NT2/D1 (cell line): Measurements from ENCODE around the gene TNFRSF1B.

Experiments
- DNase-seq: peaks from one replicate; pipeline ENCODE4 v3.0.0-alpha.2; 2011; ENCODE audit warnings: low read depth, low spot score
- H3K27me3 ChIP-seq: 2 replicates; pipeline ENCODE4 v1.6.0; 2011; ENCODE audit warnings: mild to moderate bottlenecking; ENCODE audit not compliant: insufficient read length, insufficient read depth
- H3K36me3 ChIP-seq: 2 replicates; pipeline ENCODE4 v1.6.1; 2011; ENCODE audit warnings: mild to moderate bottlenecking, low read length, mixed read lengths; ENCODE audit not compliant: insufficient read depth, insufficient read length
- H3K4me1 ChIP-seq: 2 replicates; pipeline ENCODE4 v1.5.1; 2011; ENCODE audit not compliant: insufficient read depth, insufficient read length
- H3K4me3 ChIP-seq: 2 replicates; pipeline ENCODE4 v1.5.1; 2011; ENCODE audit warnings: low read depth; ENCODE audit not compliant: insufficient read length
- H3K9ac ChIP-seq: 2 replicates; pipeline ENCODE4 v1.6.0; 2011; ENCODE audit warnings: low read depth; ENCODE audit not compliant: insufficient read length
- H3K9me3 ChIP-seq: 2 replicates; pipeline ENCODE4 v1.5.1; 2011; ENCODE audit warnings: mild to moderate bottlenecking, low read length; ENCODE audit not compliant: insufficient read depth
- SUZ12 ChIP-seq: IDR thresholded peaks from 2 replicates; pipeline ENCODE4 v1.6.1; 2011; ENCODE audit not compliant: insufficient read length, insufficient read depth; ENCODE audit errors: extremely low read depth
- YY1 ChIP-seq: IDR thresholded peaks from 2 replicates; pipeline ENCODE4 v1.6.1; 2011; ENCODE audit not compliant: insufficient read length, insufficient read depth
- ZNF274 ChIP-seq: IDR thresholded peaks from 2 replicates; pipeline ENCODE4 v1.6.1; 2011; ENCODE audit warnings: mild to moderate bottlenecking, low read depth, low read length

Gene TNFRSF1B

GRCh38 chr1:12127206-12127810 is 39.5 kb upstream of the TNFRSF1B start:
- Histone ChIP-seq H3K4me1 (no peaks in the 10 kb centered on the region), H3K36me3 (peaks cover 40% of the 10 kb centered on the region), H3K27me3 (no peaks in the 10 kb centered on the region), H3K9ac (no peak overlapping the region), H3K9me3 (no peaks in the 10 kb centered on the region), H3K4me3 (no peak overlapping the region)
- TF ChIP-seq YY1 (no peak), ZNF274 (no peak), SUZ12 (no peak)
- no peak for DNase-seq

GRCh38 chr1:12128120-12128519 is 38.7 kb upstream of the TNFRSF1B start:
- H3K4me3 ChIP-seq: no peak overlapping the region
- peaks cover 41% of the 10 kb centered on the region for H3K36me3 ChIP-seq

GRCh38 chr1:12129624-12130023 is 37.2 kb upstream of the TNFRSF1B start:
- Histone ChIP-seq H3K4me3 (no peak overlapping the region), H3K9me3 (no peaks in the 10 kb centered on the region), H3K4me1 (no peaks in the 10 kb centered on the region), H3K9ac (no peak overlapping the region), H3K36me3 (peaks cover 40% of the 10 kb centered on the region), H3K27me3 (no peaks in the 10 kb centered on the region)
- DNase-seq: no peak
- no peak for TF ChIP-seq ZNF274
- TF ChIP-seq SUZ12: no peak
- TF ChIP-seq YY1: no peak

More at GRCh38 chr1:12128120-12128519, 38.7 kb upstream of the TNFRSF1B start:
- H3K27me3 ChIP-seq: no peaks in the 10 kb centered on the region
- no peaks in the 10 kb centered on the region for H3K4me1 ChIP-seq
- TF ChIP-seq SUZ12 (no peak), YY1 (no peak), ZNF274 (no peak)
- no peaks in the 10 kb centered on the region for H3K9me3 ChIP-seq
- no peak for DNase-seq
- no peak overlapping the region for H3K9ac ChIP-seq

GRCh38 chr1:12130466-12131130 is 36.2 kb upstream of the TNFRSF1B start:
- TF ChIP-seq ZNF274: no peak
- no peak for TF ChIP-seq SUZ12
- TF ChIP-seq YY1: no peak
- Histone ChIP-seq H3K4me3 (no peak overlapping the region), H3K36me3 (peaks cover 35% of the 10 kb centered on the region), H3K9me3 (no peaks in the 10 kb centered on the region), H3K27me3 (no peaks in the 10 kb centered on the region), H3K9ac (no peak overlapping the region), H3K4me1 (peaks cover 2% of the 10 kb centered on the region)
- no peak for DNase-seq

GRCh38 chr1:12132078-12132477 is 34.7 kb upstream of the TNFRSF1B start:
- peaks cover 21% of the 10 kb centered on the region for H3K36me3 ChIP-seq
- H3K4me1 ChIP-seq: peaks cover 2% of the 10 kb centered on the region
- DNase-seq: no peak
- no peak overlapping the region for H3K4me3 ChIP-seq
- no peak overlapping the region for H3K9ac ChIP-seq
- no peaks in the 10 kb centered on the region for H3K27me3 ChIP-seq
- no peaks in the 10 kb centered on the region for H3K9me3 ChIP-seq
- TF ChIP-seq YY1 (no peak), SUZ12 (no peak), ZNF274 (no peak)

- DNase-seq: no peak
- no peaks in the 10 kb centered on the region for H3K9me3 ChIP-seq
- H3K9ac ChIP-seq: no peak overlapping the region
- H3K4me3 ChIP-seq: no peak overlapping the region
- H3K36me3 ChIP-seq: peaks cover 24% of the 10 kb centered on the region
- TF ChIP-seq SUZ12 (no peak), YY1 (no peak), ZNF274 (no peak)
- H3K4me1 ChIP-seq: peaks cover 5% of the 10 kb centered on the region
- H3K27me3 ChIP-seq: no peaks in the 10 kb centered on the region
These were observed 32.1 kb upstream of the TNFRSF1B start for GRCh38 chr1:12134716-12135115.

GRCh38 chr1:12135612-12136011 is 31.2 kb upstream of the TNFRSF1B start:
- H3K9me3 ChIP-seq: no peaks in the 10 kb centered on the region
- no peak for DNase-seq
- H3K4me3 ChIP-seq: no peak overlapping the region
- no peak overlapping the region for H3K9ac ChIP-seq
- no peak for TF ChIP-seq ZNF274
- no peak for TF ChIP-seq SUZ12
- no peak for TF ChIP-seq YY1
- H3K36me3 ChIP-seq: peaks cover 21% of the 10 kb centered on the region
- peaks cover 6% of the 10 kb centered on the region for H3K4me1 ChIP-seq
- H3K27me3 ChIP-seq: no peaks in the 10 kb centered on the region
